HG03442 (cell line): ENCODE measurements around the gene ZSCAN10.
"Not testable (repeated sequence)": the region's sequence is repeated elsewhere in the genome, so short reads cannot be mapped to it uniquely, and the experiment has no call there.

Experiments
- ATAC-seq: cut with Tn5 transposase; IDR thresholded peaks from one replicate; pipeline ENCODE4 v1.9.1; 2021; ENCODE audit warnings: mild to moderate bottlenecking, moderate library complexity; ENCODE audit not compliant: unreplicated experiment

The ZSCAN10 gene

GRCh38 chr16:3086596-3087242 lies 12.4 kb downstream of the ZSCAN10 start:
- ATAC-seq, result no peak

GRCh38 chr16:3085868-3086595 lies 13.1 kb downstream of the ZSCAN10 start:
- ATAC-seq, result no peak

GRCh38 chr16:3084969-3085670 lies 14.0 kb downstream of the ZSCAN10 start:
- no peak for ATAC-seq

- no peak for ATAC-seq
These were observed 14.6 kb downstream of the ZSCAN10 start for GRCh38 chr16:3084491-3084890.

- not testable (repeated sequence) for ATAC-seq
These were observed 15.7 kb downstream of the ZSCAN10 start for GRCh38 chr16:3083408-3083807.

GRCh38 chr16:3081957-3082356 lies 17.1 kb downstream of the ZSCAN10 start:
- ATAC-seq, result not testable (repeated sequence)

- ATAC-seq, result no peak
These were observed 19.1 kb downstream of the ZSCAN10 start for GRCh38 chr16:3080024-3080423.

- ATAC-seq, result no peak
These were observed 22.5 kb downstream of the ZSCAN10 start for GRCh38 chr16:3076577-3076976.

- ATAC-seq, result not testable (repeated sequence)
These were observed 23.1 kb downstream of the ZSCAN10 start for GRCh38 chr16:3075946-3076345.

- no peak for ATAC-seq
These were observed 23.6 kb downstream of the ZSCAN10 start for GRCh38 chr16:3075523-3075915.

GRCh38 chr16:3074860-3075522 lies 24.1 kb downstream of the ZSCAN10 start:
- ATAC-seq, result peak; percentile 72

GRCh38 chr16:3073448-3073847 lies 25.6 kb downstream of the ZSCAN10 start:
- ATAC-seq, result no peak

GRCh38 chr16:3072576-3073263 lies 26.4 kb downstream of the ZSCAN10 start:
- ATAC-seq, result not testable (repeated sequence)

GRCh38 chr16:3072148-3072547 lies 26.9 kb downstream of the ZSCAN10 start:
- ATAC-seq, result not testable (repeated sequence)

GRCh38 chr16:3071655-3072054 lies 27.4 kb downstream of the ZSCAN10 start:
- no peak for ATAC-seq

GRCh38 chr16:3070608-3071111 lies 28.4 kb downstream of the ZSCAN10 start:
- no peak for ATAC-seq

- ATAC-seq, result not testable (repeated sequence)
These were observed 29.9 kb downstream of the ZSCAN10 start for GRCh38 chr16:3069146-3069545.

- ATAC-seq, result no peak
These were observed 30.6 kb downstream of the ZSCAN10 start for GRCh38 chr16:3068487-3068886.

GRCh38 chr16:3066440-3066748 lies 32.7 kb downstream of the ZSCAN10 start:
- ATAC-seq, result no peak

GRCh38 chr16:3065742-3066439 lies 33.2 kb downstream of the ZSCAN10 start:
- ATAC-seq, result no peak
